ENCODE results near the gene ADAMTS16. TPM values are rescaled to one million over a fixed set of nuclear protein-coding genes. Genes with fewer than 3 reads are reported as not detected.

ADAMTS16 gene
- total RNA-seq, 1 experiment from 2014 or later: 0.28 TPM

GRCh38 chr5:5264727-5265126, 124.6 kb downstream of the ADAMTS16 start:
- Histone ChIP-seq H3K36me3 (ENCODE audit: insufficient read depth, low read length, poor library complexity, severe bottlenecking) (no peaks in the 10 kb centered on the region), H3K27ac (ENCODE audit: low read depth, low read length, poor library complexity, severe bottlenecking) (no peak overlapping the region), H3K27me3 (replicated peaks; ENCODE audit: insufficient read depth, low read depth, low read length, poor library complexity) (no peaks in the 10 kb centered on the region), H3K9me3 (ENCODE audit: low read depth, low read length, poor library complexity, severe bottlenecking) (no peaks in the 10 kb centered on the region), H3K4me1 (ENCODE audit: insufficient read depth, low read length, poor library complexity, severe bottlenecking) (no peaks in the 10 kb centered on the region), H3K4me3 (ENCODE audit: low read depth, low read length, poor library complexity, severe bottlenecking) (no peak overlapping the region)
- POLR2A ChIA-PET (ENCODE audit: low non-redundant PET): no interaction called here
- TF ChIP-seq EZH2 (IDR thresholded peaks at IDR 0.05; ENCODE audit: borderline replicate concordance, low read depth, low read length, poor library complexity, severe bottlenecking) (no peak), CTCF (conservative IDR thresholded peaks at IDR 0.05; ENCODE audit: low read depth, low read length) (no peak)
- CTCF ChIA-PET: no interaction called here
- no peak for DNase-seq (ENCODE audit: low spot score)
- intact Hi-C loops (cut with micrococcal nuclease; ENCODE audit: unreplicated experiment): no loop called here
- BruUV-seq (replicated peaks): no TSS peak

- CTCF ChIA-PET: no interaction called here
These were observed 126.2 kb downstream of the ADAMTS16 start for GRCh38 chr5:5266297-5266696.

GRCh38 chr5:5270161-5270560, 130.0 kb downstream of the ADAMTS16 start:
- H3K4me3 ChIP-seq (ENCODE audit: low read depth, low read length, poor library complexity, severe bottlenecking): no peak overlapping the region
- POLR2A ChIA-PET (ENCODE audit: low non-redundant PET): no interaction called here
- no peaks in the 10 kb centered on the region for H3K27me3 ChIP-seq (replicated peaks; ENCODE audit: insufficient read depth, low read depth, low read length, poor library complexity)
- DNase-seq (ENCODE audit: low spot score): no peak
- no peak overlapping the region for H3K27ac ChIP-seq (ENCODE audit: low read depth, low read length, poor library complexity, severe bottlenecking)
- no peaks in the 10 kb centered on the region for H3K36me3 ChIP-seq (ENCODE audit: insufficient read depth, low read length, poor library complexity, severe bottlenecking)
- peaks cover 17% of the 10 kb centered on the region for H3K4me1 ChIP-seq (ENCODE audit: insufficient read depth, low read length, poor library complexity, severe bottlenecking)
- TF ChIP-seq EZH2 (IDR thresholded peaks at IDR 0.05; ENCODE audit: borderline replicate concordance, low read depth, low read length, poor library complexity, severe bottlenecking) (no peak), CTCF (conservative IDR thresholded peaks at IDR 0.05; ENCODE audit: low read depth, low read length) (no peak)
- CTCF ChIA-PET: no interaction called here
- no TSS peak for BruUV-seq (replicated peaks)
- H3K9me3 ChIP-seq (ENCODE audit: low read depth, low read length, poor library complexity, severe bottlenecking): no peaks in the 10 kb centered on the region
- intact Hi-C loops (cut with micrococcal nuclease; ENCODE audit: unreplicated experiment): loop anchor here (2.0 to 5.0 kb wide), 3 partner anchors 72 to 129 kb away; partner anchors contain the start of gene ADAMTS16

More at GRCh38 chr5:5266297-5266696, 126.2 kb downstream of the ADAMTS16 start:
- DNase-seq (ENCODE audit: low spot score): no peak
- H3K36me3 ChIP-seq (ENCODE audit: insufficient read depth, low read length, poor library complexity, severe bottlenecking): no peaks in the 10 kb centered on the region
- TF ChIP-seq EZH2 (IDR thresholded peaks at IDR 0.05; ENCODE audit: borderline replicate concordance, low read depth, low read length, poor library complexity, severe bottlenecking) (no peak), CTCF (conservative IDR thresholded peaks at IDR 0.05; ENCODE audit: low read depth, low read length) (no peak)
- H3K27ac ChIP-seq (ENCODE audit: low read depth, low read length, poor library complexity, severe bottlenecking): no peak overlapping the region
- H3K9me3 ChIP-seq (ENCODE audit: low read depth, low read length, poor library complexity, severe bottlenecking): no peaks in the 10 kb centered on the region
- no TSS peak for BruUV-seq (replicated peaks)
- peaks cover 10% of the 10 kb centered on the region for H3K4me1 ChIP-seq (ENCODE audit: insufficient read depth, low read length, poor library complexity, severe bottlenecking)
- intact Hi-C loops (cut with micrococcal nuclease; ENCODE audit: unreplicated experiment): no loop called here
- H3K27me3 ChIP-seq (replicated peaks; ENCODE audit: insufficient read depth, low read depth, low read length, poor library complexity): no peaks in the 10 kb centered on the region
- POLR2A ChIA-PET (ENCODE audit: low non-redundant PET): no interaction called here
- H3K4me3 ChIP-seq (ENCODE audit: low read depth, low read length, poor library complexity, severe bottlenecking): no peak overlapping the region
